ENCODE results near the gene HYCC2. TPM values are rescaled to one million over a fixed set of nuclear protein-coding genes. Genes with fewer than 3 reads are reported as not detected.

Gene HYCC2
- 9.0 and 10.6 TPM in 2 replicates for total RNA-seq

DNA sequence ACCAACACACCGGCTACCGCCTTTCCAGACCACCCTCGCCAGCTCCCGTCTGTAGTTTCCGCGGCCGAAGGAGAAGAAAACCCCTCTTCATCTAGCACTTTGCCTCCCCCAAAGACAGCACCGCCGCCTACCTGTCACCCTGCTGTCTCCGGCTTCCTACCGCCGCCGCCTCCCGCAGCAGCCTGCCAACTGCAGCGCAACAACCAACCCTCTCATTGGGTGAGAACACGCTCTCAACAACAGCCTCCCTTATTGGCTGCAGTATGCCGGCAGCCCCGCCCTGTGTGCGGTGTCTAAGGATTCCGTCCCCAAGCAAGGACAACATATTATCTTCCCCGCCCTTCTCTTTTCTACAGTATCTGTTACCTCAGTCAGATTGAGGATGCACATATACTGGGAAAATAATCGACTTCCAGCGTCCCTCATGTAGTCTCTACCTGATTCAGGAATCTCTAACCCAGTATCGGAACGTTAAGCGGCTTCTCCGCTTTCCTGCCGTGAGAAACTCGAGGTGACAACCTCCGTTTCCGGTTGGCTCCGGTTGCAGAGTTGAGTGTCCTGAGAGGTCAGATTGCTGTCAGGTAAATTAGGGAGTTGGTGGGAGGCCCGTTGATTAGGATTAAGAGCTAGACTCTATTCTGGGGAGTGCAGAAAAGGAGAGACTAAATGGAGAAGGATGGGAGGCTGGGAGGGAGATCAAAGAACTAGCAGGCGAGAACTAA is at the start of gene HYCC2, which contains the start of gene NDUFB3:
TSS of gene HYCC2 (minus strand) at position 193 of the 722 bp plus-strand sequence. CDS start 47,662 bp downstream, outside the sequence.
TSS of gene NDUFB3 (plus strand) at position 523 of the 722 bp plus-strand sequence. CDS start 6,882 bp downstream, outside the sequence.

DNA sequence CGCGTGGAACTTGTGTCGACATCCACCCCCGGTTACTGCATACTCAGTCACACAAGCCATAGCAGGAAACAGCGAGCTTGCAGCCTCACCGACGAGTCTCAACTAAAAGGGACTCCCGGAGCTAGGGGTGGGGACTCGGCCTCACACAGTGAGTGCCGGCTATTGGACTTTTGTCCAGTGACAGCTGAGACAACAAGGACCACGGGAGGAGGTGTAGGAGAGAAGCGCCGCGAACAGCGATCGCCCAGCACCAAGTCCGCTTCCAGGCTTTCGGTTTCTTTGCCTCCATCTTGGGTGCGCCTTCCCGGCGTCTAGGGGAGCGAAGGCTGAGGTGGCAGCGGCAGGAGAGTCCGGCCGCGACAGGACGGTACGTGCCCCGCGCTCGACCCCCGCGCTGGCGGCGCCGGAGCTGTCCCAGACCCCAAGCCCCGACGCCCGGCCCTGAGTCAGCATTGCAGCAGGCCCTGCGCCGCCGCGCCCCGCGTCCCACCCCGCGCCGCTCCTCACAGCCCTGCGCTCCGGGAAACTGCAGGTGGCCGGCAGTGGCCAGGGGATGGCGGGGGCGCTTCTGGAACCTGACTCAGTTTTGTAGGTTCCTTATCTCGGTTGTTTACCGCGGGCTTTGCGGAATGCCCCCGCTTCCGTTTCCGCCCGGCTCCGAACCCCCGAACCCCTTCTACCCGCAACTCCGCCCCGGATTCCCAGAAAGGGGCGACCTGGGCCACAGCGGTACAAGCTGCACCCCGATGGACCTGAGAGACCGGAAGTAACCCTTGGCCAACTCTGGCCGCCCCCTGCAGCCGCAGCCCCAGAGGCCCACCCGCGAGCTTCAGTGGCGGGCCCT is 44.9 kb upstream of the HYCC2 start, which contains the start of gene CFLAR:
TSS of gene CFLAR (plus strand) at position 50 of the 844 bp plus-strand sequence. CDS start 13,702 bp downstream, outside the sequence.

Other genes with a start within 250 kb of the HYCC2 start
- 59.5 and 76.7 TPM in 2 replicates for gene CLK1, start 207.0 kb downstream of the HYCC2 start, total RNA-seq
- 60.5 and 61.4 TPM in 2 replicates for gene PPIL3, start 182.6 kb downstream of the HYCC2 start, total RNA-seq
- 22.7 and 26.3 TPM in 2 replicates for gene NIF3L1, start 182.3 kb downstream of the HYCC2 start, total RNA-seq
- 13.6 and 14.5 TPM in 2 replicates for gene ORC2, start 108.0 kb downstream of the HYCC2 start, total RNA-seq
- 35.9 and 48.2 TPM in 2 replicates for gene NDUFB3, start 330 bp upstream of the HYCC2 start, total RNA-seq
- 76.5 and 88.1 TPM in 2 replicates for gene CFLAR, start 44.5 kb upstream of the HYCC2 start, total RNA-seq
- 5.3 and 6.8 TPM in 2 replicates for gene CASP10, start 111.5 kb upstream of the HYCC2 start, total RNA-seq
- 12.3 and 22.2 TPM in 2 replicates for gene CASP8, start 188.9 kb upstream of the HYCC2 start, total RNA-seq